ENCODE data around the gene FLOT2. TPM values are rescaled to one million over a fixed set of nuclear protein-coding genes. Genes with fewer than 3 reads are reported as not detected.
"Not testable (repeated sequence)": the region's sequence is repeated elsewhere in the genome, so short reads cannot be mapped to it uniquely, and the experiment has no call there.

Gene FLOT2
- total and polyA plus RNA-seq, 2 donors (not counting 1 experiment from before 2014, with no cell fraction given) = 48.9 to 81.1 TPM

DNA sequence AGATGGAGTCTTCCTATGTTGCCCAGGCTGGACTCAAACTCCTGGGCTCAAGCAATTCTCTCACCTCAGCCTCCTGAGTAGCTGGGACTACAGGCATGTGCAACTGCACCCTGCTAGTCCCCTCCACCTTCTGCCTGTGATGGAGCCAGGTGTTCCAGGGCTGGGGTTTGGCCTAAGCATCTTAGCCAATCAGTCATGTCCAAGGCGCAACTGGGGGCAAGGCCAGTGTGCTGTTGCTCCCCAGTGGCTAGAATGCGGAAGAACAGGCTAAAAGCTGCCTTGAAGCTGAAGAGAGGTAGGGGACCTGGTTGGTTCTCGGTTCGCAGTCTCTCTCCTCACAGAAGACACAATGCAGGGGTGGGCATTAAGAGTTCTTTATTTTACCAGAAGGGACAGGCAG lies 18.6 kb downstream of the FLOT2 start:
- Histone ChIP-seq H3K4me2 (ENCODE audit: extremely low read depth, insufficient read depth, low read length) (no peak overlapping the region), H3K27me3 (ENCODE audit: control insufficient read depth, insufficient read depth, low read length) (no peaks in the 10 kb centered on the region), H2AFZ (ENCODE audit: low read length) (no peak overlapping the region), H3K4me1 (ENCODE audit: control insufficient read depth, extremely low read depth, insufficient read depth, low read length) (no peaks in the 10 kb centered on the region), H4K20me1 (ENCODE audit: control insufficient read depth, extremely low read depth, insufficient read depth, low read length) (no peaks in the 10 kb centered on the region), H3K36me3 (ENCODE audit: control insufficient read depth, insufficient read depth, low read length) (peaks cover 26% of the 10 kb centered on the region), H3K4me3 (replicated peaks in 1 of 4; ENCODE audit: control extremely low read depth in 1 of 4, insufficient read depth in 1 of 4, low read depth in 3 of 4, low read length in 4 of 4) (no peak overlapping the region), H3K27ac (ENCODE audit: insufficient read depth, low read length) (no peak overlapping the region), H3K79me2 (ENCODE audit: control insufficient read depth, insufficient read depth, low read length) (no peaks in the 10 kb centered on the region), H3K9me3 (ENCODE audit: control insufficient read depth, insufficient read depth, low read depth, low read length) (no peaks in the 10 kb centered on the region), H3K9ac (ENCODE audit: insufficient read depth, low read length) (no peak overlapping the region)
- TF ChIP-seq EZH2 (IDR thresholded peaks at IDR 0.05; ENCODE audit: low read length, missing control alignments) (no peak), CTCF (conservative IDR thresholded peaks at IDR 0.05 in 1 of 2, IDR thresholded peaks at IDR 0.05 in 1 of 2; ENCODE audit: low read depth in 1 of 2, low read length in 2 of 2) (peak; percentile 10 to 61)
- DNase-seq (ENCODE audit: low read depth in 2 of 2) = peak; percentile 43 to 44

DNA sequence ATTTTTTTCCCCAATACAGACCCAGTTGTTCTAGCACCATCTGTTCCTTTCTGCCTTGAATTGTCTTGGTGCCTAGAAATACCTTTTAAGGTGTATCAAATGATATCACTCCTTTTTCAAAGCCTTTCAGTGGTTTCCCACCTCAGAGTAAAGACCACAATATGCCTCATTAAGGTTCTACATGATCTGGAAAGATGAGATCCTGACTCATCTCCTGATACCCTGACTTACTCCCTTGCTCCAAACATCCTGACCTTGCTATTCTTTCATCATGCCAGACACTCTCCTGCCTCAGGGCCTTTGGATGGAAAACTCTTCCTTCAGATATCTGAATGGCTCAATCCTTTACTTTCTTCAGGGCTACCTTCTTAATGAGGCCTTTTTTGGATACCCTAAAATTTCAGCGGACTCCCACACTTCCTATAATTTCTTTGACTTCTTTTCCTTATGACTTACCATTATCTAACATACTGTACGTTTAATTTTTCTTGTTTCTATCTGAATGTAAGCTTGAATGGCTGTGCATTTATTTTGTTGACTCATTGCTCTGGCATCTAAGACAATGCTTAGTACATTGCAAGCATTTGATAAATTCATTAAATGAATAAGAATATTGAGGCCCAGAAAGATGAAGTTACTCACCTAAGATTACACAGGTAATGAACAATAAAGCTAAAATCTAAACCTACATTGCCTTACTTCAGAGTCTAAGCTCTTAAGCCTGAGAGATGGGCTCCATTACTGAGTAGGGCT lies 19.2 kb downstream of the FLOT2 start:
- H3K27me3 ChIP-seq (ENCODE audit: control insufficient read depth, insufficient read depth, low read length) = no peaks in the 10 kb centered on the region

GRCh38 chr17:28877150-28877711 lies 20.3 kb downstream of the FLOT2 start:
- not testable (repeated sequence) for H3K9ac ChIP-seq (ENCODE audit: insufficient read depth, low read length); H3K27me3 ChIP-seq (ENCODE audit: control insufficient read depth, insufficient read depth, low read length); H3K4me3 ChIP-seq (replicated peaks in 1 of 4; ENCODE audit: control extremely low read depth in 1 of 4, insufficient read depth in 1 of 4, low read depth in 3 of 4, low read length in 4 of 4); H2AFZ ChIP-seq (ENCODE audit: low read length); H3K4me1 ChIP-seq (ENCODE audit: control insufficient read depth, extremely low read depth, insufficient read depth, low read length); H3K4me2 ChIP-seq (ENCODE audit: extremely low read depth, insufficient read depth, low read length); H3K79me2 ChIP-seq (ENCODE audit: control insufficient read depth, insufficient read depth, low read length); H3K27ac ChIP-seq (ENCODE audit: insufficient read depth, low read length); H4K20me1 ChIP-seq (ENCODE audit: control insufficient read depth, extremely low read depth, insufficient read depth, low read length); DNase-seq (ENCODE audit: low read depth in 2 of 2); H3K9me3 ChIP-seq (ENCODE audit: control insufficient read depth, insufficient read depth, low read depth, low read length)
- H3K36me3 ChIP-seq (ENCODE audit: control insufficient read depth, insufficient read depth, low read length) = peaks cover 23% of the 10 kb centered on the region

More for the DNA sequence above, 19.2 kb downstream of the FLOT2 start:
- H3K9ac ChIP-seq (ENCODE audit: insufficient read depth, low read length) = no peak overlapping the region
- H3K4me1 ChIP-seq (ENCODE audit: control insufficient read depth, extremely low read depth, insufficient read depth, low read length) = no peaks in the 10 kb centered on the region
- TF ChIP-seq EZH2 (IDR thresholded peaks at IDR 0.05; ENCODE audit: low read length, missing control alignments) = no peak
- TF ChIP-seq CTCF (conservative IDR thresholded peaks at IDR 0.05 in 1 of 2, IDR thresholded peaks at IDR 0.05 in 1 of 2; ENCODE audit: low read depth in 1 of 2, low read length in 2 of 2) = no peak
- peaks cover 26% of the 10 kb centered on the region for H3K36me3 ChIP-seq (ENCODE audit: control insufficient read depth, insufficient read depth, low read length)
- no peak overlapping the region for H3K27ac ChIP-seq (ENCODE audit: insufficient read depth, low read length)
- H3K9me3 ChIP-seq (ENCODE audit: control insufficient read depth, insufficient read depth, low read depth, low read length) = no peaks in the 10 kb centered on the region
- no peaks in the 10 kb centered on the region for H3K79me2 ChIP-seq (ENCODE audit: control insufficient read depth, insufficient read depth, low read length)
- H3K4me2 ChIP-seq (ENCODE audit: extremely low read depth, insufficient read depth, low read length) = no peak overlapping the region
- DNase-seq (ENCODE audit: low read depth in 2 of 2) = no peak
- no peak overlapping the region for H3K4me3 ChIP-seq (replicated peaks in 1 of 4; ENCODE audit: control extremely low read depth in 1 of 4, insufficient read depth in 1 of 4, low read depth in 3 of 4, low read length in 4 of 4)
- no peaks in the 10 kb centered on the region for H4K20me1 ChIP-seq (ENCODE audit: control insufficient read depth, extremely low read depth, insufficient read depth, low read length)
- no peak overlapping the region for H2AFZ ChIP-seq (ENCODE audit: low read length)

Data from fibroblast of lung (primary cell).